Measurements from ENCODE around the gene KRT75.
"Not testable (repeated sequence)": the region's sequence is repeated elsewhere in the genome, so short reads cannot be mapped to it uniquely, and the experiment has no call there.

KRT75 gene

DNA sequence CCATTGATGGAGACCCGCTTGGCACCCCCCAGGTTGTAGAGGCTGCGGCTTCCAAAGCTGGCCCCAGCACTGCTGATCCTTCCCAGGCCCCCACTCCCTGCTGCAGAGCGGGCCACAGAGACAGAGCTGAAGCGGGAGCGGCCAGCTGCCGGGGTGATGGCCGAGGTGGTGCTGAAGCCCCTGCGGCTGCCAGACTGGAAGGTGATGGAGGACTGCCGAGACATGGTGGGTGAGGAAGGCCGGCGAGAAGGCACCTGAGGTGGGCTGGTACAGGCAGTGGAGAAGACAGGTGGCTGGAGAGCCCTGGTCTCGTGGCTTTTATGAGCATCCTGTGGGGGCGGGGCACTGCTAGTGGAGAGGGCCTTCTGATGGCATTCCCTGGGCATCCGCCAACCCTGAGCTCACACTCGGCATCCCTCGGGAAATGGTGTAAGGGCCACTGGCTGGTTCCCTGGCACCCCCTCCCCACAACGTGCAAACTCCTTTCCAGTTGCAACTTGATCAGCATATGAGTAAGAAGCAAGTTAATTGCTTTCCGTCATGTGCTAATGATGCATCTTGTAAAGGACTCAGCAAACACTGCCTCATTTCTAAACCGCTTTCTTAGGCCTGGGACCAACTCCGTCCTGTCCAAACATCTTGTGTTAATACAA lies at the start of gene KRT75:
Gene KRT75, minus strand, starts transcription at position 291 of the 653 bp plus-strand sequence. Its CDS starts 67 bp downstream, at position 224.
- DNase-seq = no peak

DNA sequence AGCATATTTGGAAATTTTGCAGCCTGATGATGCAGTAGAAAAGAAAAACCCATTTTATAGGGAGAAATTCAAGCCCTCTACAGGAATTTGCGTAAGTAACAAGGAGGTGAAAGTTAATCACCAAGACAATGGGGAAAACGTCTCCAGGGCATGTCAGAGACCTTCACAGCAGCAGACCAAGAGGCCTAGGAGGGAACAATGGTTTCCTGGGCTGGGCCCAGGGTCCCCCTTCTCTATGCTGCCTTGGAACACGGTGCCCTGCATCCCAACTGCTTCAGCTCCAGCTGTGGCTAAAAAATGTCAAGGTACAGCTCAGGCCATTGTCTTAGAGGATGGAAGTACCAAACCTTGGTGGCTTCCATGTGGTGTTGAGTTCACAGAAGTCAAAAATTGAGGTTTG lies 45.9 kb upstream of the KRT75 start:
- no peak for DNase-seq

DNA sequence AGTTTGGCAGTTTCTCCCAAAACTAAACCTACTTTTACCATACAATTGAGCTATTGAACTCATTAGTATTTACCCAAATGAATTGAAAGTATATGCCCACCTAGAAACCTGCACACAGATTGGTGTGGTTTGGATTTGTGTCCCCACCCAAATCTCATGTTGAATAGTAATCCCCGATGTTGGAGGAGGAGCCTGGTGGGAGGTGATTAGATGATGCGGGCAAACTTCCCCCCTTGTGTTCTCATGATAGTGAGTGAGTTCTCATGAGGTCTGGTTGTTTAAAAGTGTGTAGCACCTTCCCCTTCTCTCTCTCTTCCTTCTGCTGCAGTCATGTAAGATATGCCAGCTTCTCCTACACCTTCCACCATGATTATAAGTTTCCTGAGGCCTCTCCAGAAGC lies 43.5 kb upstream of the KRT75 start:
- no peak for DNase-seq

DNA sequence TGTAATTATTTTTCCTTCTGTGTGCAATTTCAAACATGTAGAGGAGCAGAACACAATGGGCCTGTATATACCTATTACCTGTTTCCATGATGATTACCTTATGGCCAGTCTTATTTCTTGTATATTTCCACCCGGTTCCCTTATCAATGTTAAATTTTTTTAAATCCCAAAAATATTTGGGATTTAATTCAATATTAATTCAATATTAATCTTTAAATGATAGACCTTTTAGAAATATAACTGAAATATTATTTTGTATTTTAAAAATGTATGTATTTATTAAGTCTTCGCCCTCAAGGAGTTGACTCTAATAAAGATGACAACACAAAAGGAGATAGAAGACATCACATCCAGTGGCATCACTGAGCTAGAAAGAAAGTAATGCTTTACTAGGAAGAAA lies 40.0 kb upstream of the KRT75 start:
- DNase-seq = no peak

DNA sequence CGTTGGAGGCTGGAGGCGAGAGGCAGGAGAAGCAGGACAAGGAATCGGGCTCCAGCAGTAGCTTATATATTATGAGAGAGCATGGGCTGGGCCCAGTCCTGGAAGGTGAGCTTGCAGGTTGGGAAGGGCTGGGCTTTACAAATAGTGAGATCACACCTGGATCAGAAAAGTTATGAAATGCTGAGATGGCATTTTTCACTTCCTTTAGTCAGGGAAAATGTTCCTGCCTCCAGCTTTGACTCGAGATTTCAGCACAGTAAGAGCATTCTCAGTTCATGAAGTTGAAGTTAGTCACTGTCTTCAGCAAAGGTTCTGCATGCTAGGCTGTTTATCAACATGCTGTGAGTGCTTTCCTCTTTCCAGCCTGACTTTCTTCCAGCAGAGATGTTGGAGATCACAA lies 39.6 kb upstream of the KRT75 start, which contains the start of gene KRT6C:
Gene KRT6C, minus strand, starts transcription at position 38 of the 400 bp plus-strand sequence. CDS start 68 bp downstream, outside the sequence.
- DNase-seq = no peak

DNA sequence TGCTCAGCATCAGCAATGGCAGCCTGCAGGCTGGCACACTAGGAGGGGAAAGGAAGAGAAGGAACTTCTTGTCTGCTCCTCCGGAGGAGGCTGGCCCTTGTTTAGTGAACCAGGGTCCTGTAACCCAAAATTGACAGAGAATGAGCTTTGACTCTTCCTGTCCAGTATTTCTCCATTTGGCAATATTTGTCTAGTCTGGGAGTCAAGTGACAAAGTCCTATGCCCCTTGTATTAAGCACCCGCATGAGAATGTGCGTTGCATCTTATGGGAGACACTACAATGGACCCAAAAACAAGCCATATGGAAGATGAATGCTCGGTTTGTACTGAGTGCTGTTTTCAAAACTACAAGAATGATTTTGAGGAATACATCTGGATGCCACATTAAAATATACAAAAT lies 35.7 kb upstream of the KRT75 start:
- no peak for DNase-seq

DNA sequence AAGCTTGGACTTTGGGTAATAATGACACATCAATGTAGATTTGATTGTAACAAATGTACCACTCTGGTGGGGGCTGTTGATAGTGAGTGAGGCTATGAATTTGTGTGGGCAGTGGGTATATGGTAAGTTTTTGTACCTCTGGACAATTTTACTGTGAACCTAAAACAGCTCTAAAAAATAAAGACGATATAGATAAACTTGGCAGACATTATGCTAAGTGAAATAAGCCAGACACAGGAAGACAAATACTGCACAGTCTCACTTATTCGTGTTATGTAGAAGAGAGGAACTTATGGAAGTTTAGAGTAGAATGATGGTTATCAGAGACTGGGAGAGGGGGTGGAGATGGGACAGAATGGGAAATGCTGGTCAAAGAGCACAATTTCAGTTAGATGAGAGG lies 30.7 kb upstream of the KRT75 start:
- DNase-seq = no peak

DNA sequence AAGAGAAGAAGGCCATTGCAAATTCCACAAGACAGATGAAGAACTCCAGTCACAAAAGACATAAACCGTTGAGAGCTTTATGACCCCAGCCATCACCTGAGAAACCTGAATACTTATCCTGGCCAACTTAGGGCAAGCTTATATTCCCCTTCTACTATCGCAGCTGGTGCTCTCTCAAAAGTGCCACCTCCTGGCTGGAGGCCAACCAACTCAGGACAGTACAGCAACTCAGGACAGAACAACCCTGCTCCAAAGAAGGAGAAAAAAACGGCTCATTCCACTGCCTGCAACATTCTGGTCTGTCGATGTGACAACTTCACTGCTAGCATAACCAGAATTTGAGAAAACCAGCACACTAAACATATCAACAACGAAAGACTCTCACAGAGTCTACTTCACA lies 27.5 kb upstream of the KRT75 start:
- DNase-seq = no peak

DNA sequence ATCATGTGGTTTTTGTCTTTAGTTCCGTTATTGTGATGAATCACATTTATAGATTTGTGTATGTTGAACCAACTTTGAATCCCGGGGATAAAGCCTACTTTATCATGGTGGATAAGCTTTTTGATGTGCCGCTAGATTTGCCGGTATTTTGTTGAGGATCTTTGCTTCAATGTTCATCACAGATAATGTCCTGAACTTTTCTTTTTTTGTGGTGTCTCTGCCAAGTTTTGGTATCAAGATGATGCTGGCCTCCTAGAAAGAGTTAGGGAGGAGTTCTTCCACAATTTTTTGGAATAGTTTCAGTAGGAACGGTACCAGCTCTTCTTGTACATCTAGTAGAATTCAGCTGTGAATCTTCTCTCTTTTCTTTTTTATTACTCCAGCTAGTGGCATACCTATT lies 24.7 kb upstream of the KRT75 start:
- no peak for DNase-seq

DNA sequence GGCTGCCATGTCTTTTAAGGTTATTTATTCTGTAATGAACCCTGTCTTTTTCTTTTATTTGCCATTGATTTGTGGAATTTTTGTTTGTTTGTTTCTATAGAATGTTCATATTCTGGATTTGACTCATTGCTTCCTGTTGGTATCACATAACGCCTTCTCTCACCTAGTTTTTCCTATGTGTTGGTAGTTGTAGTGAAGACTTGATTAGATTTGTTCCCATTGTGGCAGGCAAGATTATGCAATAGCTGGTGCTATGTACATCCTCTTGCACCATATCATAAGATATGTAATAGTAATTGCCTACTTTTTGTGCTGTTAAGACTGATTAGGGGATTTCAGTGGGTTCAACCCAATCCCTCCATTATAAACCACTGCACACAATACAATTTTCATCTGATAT lies 21.6 kb upstream of the KRT75 start:
- DNase-seq = no peak

DNA sequence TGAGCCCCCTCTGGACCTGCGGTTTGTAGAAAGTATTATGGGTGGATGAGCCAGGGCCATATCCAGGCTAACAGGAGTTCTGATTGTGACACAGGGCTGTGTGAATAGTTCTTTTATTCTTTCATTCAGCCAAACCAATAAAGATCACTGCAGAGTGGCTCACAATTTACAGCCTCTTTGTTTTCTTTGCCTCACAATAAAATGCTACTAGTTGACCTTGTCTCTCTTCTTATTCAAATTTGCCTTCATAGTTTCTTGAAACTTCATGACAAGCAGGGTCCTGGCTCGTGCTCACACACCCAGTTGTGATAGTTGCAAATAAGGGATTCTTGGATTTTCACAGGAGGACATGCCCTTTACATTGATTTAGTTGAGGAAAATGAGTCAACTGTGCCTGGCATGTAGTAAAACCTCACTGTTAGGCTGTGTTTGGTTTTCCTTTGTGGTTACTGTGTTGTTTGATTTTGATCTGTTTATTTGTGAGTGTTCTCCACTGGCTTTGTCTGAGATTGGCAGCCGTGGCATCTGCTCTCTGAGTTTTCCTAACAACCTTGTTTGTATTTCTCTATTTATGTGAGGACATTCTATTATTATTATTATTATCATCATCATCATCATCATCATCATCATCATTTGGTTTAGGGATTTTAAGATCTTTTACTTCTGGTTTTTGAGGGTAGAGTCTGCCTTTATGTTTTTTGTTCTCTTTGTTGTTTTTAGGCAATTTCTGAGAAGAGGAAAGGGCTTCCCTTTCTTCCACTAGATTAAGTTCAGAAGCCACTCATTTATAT lies 20.4 kb upstream of the KRT75 start:
- no peak for DNase-seq

DNA sequence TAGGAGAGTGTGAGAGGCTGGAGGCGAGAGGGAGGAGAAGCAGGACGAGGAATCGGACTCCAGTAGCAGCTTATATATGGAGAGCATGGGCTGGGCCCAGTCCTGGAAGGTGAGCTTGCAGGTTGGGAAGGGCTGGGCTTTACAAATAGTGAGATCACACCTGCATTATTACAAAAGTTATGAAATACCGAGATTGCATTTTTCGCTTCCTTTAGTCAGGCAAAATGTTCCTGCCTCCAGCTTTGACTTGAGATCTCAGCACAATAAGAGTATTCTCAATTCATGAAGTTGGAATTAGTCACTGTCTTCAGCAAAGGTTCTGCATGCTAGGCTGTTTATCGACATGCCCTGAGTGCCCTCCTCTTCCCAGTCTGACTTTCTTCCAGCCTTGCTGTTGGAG lies 17.9 kb upstream of the KRT75 start, which contains the start of gene KRT6B:
Gene KRT6B, minus strand, starts transcription at position 46 of the 400 bp plus-strand sequence. CDS start 68 bp downstream, outside the sequence.
- no peak for DNase-seq

DNA sequence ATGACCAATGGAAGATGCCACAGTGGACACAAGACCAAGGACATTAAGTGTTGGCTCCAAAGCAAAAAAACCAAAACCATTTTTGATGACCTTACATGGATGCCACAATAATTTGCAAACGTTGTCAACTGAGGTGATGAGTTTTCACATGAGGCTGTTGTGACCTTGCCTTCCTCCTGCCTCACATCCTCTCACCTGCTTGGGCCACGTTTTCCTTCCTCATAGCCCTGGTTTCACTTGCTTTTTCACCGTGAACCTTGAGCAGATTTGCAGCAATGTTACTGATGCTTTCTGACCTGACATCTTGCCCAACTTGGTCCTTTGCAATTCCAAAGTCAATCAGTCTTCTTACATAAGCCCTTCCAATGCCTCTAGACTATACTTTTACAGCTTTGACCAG lies 14.1 kb upstream of the KRT75 start:
- DNase-seq = no peak

DNA sequence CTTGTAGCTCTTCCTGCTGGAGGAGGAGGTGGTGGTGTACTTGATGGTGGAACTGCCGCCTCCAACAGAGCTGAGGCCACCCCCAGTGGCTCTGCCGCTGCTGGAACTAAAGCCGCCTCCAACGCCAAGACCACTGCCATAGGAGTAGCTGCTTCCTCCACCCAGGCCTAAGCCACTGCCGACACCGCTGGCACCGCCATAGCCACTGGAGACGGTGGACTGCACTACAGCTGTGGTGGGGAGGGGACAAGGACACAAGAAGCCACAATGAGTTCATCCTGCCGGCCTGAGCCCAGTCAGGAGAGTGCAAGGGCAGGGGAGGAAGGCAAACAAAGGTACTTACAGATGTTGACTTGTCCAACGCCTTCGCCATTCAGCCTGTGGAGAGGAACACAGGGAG lies 13.0 kb upstream of the KRT75 start:
- not testable (repeated sequence) for DNase-seq

DNA sequence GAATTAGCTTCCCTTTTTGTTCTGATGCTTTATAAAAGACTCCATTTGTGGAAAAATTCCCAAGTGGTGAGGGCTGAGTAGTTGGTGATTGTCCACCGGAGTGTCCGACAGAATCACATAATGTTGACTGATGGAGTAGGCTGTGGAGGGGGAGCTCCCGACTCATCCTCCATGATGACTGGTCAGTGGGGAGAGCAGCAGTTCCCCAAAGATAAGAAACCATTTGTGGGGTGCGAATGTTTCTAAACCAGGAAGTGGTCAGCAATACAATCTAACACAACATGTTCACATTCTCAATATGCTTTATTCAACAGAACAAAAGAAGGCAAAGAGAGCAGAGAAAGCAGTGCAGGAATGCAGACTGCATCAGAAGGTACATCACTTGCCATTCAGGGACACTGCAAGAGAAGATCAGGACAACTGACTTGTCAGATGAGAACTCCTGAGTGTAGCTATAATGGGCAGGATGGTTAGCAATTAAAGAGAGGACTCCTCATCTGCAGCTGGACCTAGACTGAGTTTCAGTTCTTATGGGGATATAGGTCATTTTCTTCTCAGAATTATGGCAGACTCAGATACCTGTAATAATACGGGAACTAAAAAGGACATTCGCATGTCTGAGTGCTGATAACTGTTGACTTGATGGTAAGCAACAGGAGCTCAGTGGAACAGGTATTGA lies 12.3 kb upstream of the KRT75 start:
- DNase-seq = no peak

DNA sequence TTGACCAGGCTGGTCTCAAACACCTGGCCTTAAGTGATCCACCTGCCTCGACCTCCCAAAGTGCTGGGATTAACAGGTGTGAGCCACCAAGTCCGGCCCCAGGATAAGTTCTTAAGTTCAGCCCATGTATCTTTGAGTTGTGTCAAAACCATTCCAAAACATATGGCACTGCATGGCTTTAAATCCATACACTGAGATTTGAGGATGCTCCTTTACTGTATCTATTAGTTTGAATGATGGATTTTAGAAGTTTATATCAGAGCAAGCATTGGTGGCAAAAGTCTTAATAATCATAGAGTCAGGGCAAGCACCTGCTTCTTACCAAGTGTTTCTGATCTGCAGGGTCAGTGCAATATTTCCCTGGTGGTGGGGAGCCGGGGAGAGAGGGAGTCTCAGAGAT lies 11.7 kb upstream of the KRT75 start:
- no peak for DNase-seq

DNA sequence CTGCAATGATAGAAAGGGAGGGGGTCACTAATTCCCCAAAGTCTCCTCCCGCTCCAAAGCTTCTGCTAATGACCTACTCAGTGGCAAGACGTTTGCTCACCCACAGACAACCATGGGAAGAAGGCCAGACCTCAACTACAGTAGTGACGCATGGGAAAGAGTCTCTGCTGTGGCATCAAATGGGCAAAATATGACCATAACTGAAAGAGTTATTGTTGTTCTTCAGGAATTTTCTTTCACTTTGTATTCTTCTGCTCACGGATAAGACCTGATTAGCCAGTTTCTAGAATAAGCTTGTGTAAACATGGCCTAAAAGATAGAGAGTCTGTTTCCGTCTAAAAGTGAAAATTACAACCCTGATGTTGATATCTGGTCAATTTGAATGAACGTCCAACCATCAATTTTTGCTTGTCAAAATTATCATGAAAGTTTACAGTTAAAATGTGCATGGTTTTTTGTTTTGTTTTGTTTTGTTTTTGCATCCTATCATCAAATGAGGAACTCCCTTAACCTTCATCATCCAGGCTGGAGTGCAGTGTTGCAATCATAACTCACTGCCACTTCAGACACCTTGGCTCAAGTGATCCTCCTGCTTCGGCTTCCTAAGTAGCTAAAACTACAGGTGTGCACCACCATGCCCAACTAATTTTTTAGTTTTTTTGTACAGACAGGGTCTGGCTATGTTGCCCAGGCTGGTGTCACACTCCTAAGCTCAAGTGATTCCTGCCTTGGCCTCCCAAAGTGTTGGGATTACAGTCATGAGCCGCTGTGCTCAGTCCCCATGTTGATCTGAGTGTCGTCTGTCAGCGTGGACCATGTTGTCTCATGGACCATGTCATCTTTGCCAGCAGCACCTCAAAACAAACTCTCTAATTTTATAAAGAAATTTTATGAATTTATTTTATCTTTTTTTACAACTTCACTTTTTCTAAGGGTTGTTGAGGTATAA lies 10.8 kb upstream of the KRT75 start:
- DNase-seq = no peak

DNA sequence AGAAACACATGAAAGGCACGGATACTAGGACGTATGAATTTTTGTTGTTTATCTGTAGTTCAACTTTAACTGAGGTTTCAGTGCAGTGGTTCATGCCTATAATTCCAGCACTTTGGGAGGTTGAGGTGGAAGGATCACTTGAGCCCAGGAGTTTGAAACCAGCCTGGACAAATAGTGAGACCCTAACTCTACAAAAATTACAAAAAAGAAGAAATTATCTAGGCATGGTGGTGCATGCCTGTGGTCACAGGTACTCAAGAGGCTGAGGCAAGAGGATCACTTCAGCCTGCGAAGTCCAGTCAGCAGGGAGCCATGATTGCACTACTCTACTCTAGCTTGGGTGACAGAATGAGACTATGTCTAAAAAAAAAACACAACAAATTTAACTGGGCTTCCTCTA lies 9.8 kb upstream of the KRT75 start:
- DNase-seq = no peak

DNA sequence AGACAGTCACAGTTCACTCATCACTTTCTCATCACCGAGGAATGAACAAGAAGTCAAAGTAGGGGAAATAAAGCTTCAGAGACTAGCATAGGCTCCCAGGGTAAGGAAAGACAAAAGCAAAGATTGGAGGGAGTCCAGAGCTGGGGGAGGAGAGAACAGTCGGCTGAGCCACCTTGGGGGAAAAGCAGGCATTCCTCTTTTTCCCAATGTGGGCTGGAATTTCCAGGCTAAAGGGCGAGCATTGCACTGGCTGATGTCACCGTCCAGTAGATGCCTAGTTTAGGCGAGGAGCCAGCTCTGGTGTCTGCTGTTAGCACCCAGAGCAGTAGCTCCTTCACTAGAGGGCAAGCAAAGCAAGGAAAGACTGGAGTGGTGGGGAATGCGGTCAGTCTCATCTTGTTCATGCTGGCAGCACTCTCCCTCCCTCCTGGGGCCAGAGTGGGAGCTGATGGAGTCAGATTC lies 8.5 kb upstream of the KRT75 start:
- no peak for DNase-seq

DNA sequence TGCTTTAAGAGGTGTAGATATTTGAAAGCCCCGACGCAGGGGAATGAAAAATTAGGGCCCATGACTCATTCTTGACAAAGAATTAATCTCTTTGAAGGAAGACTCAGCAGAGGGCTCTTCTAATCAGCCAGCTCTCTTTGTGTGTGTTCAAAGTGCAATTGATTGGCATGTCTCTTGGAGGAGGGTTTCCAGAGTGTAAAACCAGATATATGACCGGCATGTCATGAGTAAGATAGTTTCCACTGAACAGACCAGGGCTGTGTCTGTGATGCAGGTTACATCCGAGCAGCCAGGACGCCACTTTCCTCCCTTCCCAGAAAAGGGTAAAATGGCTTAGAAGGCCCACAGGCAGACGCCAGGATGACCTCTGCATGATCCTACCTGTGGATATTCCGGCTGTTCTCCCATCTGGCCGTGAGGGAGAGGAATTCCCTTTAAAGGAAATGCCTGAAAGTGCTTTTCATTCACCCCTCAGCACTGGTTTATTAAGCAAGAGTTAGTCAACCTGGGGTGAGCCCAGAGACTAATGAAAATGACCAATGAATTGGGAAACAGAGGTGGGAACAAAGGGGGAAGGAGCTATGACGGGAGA lies 7.2 kb upstream of the KRT75 start:
- DNase-seq = no peak

DNA sequence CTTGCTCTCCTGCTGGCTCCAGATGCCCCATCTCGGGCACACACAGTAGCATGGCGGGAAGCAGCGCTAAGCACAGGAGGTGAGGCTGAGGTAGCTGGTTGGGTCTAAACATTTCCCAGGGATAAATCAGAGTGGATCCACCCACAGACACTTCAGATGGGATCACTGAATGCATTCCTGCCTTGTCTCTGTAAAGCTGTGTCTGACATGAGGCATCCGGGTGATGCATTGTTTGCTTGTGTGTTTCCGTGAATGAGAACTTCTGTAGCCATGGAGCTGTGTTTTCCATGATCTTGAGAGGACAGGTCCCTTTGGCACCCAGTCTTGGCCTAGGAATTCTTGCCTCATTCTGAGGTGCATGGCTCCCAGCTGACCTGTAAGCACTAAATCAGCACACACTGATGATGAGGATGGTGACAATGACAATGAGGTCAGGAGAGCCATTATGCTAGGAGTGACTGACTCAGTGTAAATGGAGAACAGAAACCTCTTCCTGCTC lies 6.7 kb upstream of the KRT75 start:
- DNase-seq = no peak

DNA sequence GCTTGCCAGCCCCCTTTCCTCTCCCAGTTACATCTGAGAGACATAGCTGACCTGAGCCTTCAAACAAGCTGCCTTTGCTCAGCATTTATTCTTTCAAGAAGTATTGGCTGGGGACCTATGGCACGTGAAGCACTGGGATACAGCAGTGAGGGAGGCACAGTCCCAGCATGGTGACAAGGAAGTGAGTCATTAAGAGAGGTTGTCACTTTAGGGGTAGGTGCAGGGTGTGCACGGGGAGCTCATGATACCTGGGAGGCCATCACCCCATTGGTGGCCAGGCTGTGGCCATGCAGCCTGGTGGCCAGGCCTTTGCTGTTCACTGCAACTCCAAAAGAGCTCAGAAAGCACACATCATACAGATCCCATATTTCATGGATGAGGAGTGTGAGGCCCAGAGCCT lies 5.7 kb upstream of the KRT75 start:
- no peak for DNase-seq
